Activated B cell treated with CpG ODN at 0.5 μM for 24 hours (primary cell): ENCODE data around the gene KIRREL3. TPM values are rescaled to one million over a fixed set of nuclear protein-coding genes. Genes with fewer than 3 reads are reported as not detected.

Source experiments
- ATAC-seq: fragments of 200-7000 bp; cut with Tn5 transposase; one replicate; pipeline ENCODE4 v1.10.0; 2021; ENCODE audit warnings: low read depth, mild to moderate bottlenecking, moderate library complexity
- CTCF ChIA-PET: fragments of 350-600 bp; sonication (Branson Sonifier 250); formaldehyde crosslinking; loops from one replicate; lab custom pipeline; 2021; ENCODE audit warnings: antibody characterized with exemption; lab: Charles Lee
- POLR2A ChIA-PET: fragments of 350-600 bp; sonication (Branson Sonifier 250); formaldehyde crosslinking; loops from one replicate; lab custom pipeline; 2021; ENCODE audit warnings: antibody characterized with exemption; lab: Charles Lee
- DNase-seq: peaks from one replicate; pipeline ENCODE4 v3.0.0; 2022
- H3K27ac Mint-ChIP-seq: one replicate; pipeline ENCODE4 v1.8.0; 2020; ENCODE audit warnings: mixed read lengths
- H3K27me3 Mint-ChIP-seq: one replicate; pipeline ENCODE4 v1.8.0; 2021; ENCODE audit warnings: mixed read lengths
- H3K36me3 Mint-ChIP-seq: one replicate; pipeline ENCODE4 v1.8.0; 2021; ENCODE audit warnings: low read depth, mixed read lengths
- H3K4me1 Mint-ChIP-seq: one replicate; pipeline ENCODE4 v1.8.0; 2021; ENCODE audit warnings: mixed read lengths
- H3K4me3 Mint-ChIP-seq: one replicate; pipeline ENCODE4 v1.8.0; 2020; ENCODE audit warnings: mild to moderate bottlenecking, mixed read lengths
- H3K9me3 Mint-ChIP-seq: one replicate; pipeline ENCODE4 v1.8.0; 2020; ENCODE audit warnings: mixed read lengths
- intact Hi-C: fragments of 100-400 bp; cut with micrococcal nuclease; formaldehyde crosslinking; loops from one replicate; pipeline ENCODE4 v1.15.1; 2024
- total RNA-seq: library from RNA; stranded (reverse); gene quantifications from 2 replicates; pipeline ENCODE4 v1.2.3, GENCODE V29; 2022
- TF ChIP-seq, protein P1 (sequence below): fragments of 200-600 bp; IDR thresholded peaks from one replicate; pipeline ENCODE4 v1.8.0; 2022; ENCODE audit warnings: antibody characterized with exemption, mild to moderate bottlenecking

The KIRREL3 gene
- total RNA-seq, 1 donor from 2014 or later = not detected

DNA sequence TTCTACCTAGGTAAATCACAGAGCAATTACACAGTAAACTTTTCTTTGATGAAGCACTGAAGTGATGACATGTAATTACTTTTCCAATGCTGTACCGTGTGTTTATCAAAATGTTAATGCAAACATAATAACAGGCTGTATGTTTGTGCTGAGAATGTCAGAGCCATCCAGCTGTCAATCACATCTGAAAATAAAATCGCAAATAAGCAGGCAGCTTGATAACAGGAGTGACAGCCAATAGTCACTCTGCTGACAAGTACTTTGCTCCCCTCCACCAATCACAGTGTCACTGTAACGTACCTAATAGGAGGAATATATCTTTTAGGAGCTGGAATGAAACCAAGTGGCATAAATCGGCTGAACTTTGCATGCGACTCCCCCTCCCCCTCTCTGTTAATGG, 119.7 kb downstream of the KIRREL3 start:
- TF ChIP-seq, protein P1, sequence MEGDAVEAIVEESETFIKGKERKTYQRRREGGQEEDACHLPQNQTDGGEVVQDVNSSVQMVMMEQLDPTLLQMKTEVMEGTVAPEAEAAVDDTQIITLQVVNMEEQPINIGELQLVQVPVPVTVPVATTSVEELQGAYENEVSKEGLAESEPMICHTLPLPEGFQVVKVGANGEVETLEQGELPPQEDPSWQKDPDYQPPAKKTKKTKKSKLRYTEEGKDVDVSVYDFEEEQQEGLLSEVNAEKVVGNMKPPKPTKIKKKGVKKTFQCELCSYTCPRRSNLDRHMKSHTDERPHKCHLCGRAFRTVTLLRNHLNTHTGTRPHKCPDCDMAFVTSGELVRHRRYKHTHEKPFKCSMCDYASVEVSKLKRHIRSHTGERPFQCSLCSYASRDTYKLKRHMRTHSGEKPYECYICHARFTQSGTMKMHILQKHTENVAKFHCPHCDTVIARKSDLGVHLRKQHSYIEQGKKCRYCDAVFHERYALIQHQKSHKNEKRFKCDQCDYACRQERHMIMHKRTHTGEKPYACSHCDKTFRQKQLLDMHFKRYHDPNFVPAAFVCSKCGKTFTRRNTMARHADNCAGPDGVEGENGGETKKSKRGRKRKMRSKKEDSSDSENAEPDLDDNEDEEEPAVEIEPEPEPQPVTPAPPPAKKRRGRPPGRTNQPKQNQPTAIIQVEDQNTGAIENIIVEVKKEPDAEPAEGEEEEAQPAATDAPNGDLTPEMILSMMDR = no peak
- no peaks in the 10 kb centered on the region for H3K36me3 Mint-ChIP-seq
- intact Hi-C loops = no loop called here
- ChIA-PET CTCF (no interaction called here), POLR2A (no interaction called here)
- H3K27ac Mint-ChIP-seq = no peak overlapping the region
- H3K9me3 Mint-ChIP-seq = no peaks in the 10 kb centered on the region
- ATAC-seq = no peak
- no peaks in the 10 kb centered on the region for H3K4me1 Mint-ChIP-seq
- DNase-seq = no peak
- H3K4me3 Mint-ChIP-seq = no peak overlapping the region
- no peaks in the 10 kb centered on the region for H3K27me3 Mint-ChIP-seq

DNA sequence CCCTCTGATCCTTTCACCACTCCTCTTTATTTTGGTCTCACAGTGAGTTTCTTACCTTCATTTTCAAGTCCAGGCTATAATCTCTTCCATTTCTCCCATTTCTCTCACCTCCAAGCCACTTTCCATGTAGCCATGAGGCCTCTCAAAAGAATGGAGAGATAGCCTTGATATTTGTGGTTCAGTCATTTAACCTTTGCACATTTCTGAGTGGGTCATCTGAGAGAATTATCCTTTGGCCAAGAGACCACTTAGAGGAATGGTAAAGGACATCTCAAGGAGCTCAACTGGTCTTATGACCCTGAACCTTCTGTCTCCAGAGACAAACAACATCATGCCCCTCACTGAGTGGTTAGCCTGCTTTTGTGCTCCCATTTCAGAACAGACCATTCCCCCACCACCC, 121.1 kb downstream of the KIRREL3 start:
- Mint-ChIP-seq H3K27me3 (no peaks in the 10 kb centered on the region), H3K9me3 (no peaks in the 10 kb centered on the region), H3K4me1 (no peaks in the 10 kb centered on the region), H3K4me3 (no peak overlapping the region), H3K36me3 (no peaks in the 10 kb centered on the region), H3K27ac (no peak overlapping the region)
- TF ChIP-seq, protein P1 = no peak
- DNase-seq (no peak), ATAC-seq (no peak)
- ChIA-PET CTCF (no interaction called here), POLR2A (no interaction called here)
- intact Hi-C loops = no loop called here

DNA sequence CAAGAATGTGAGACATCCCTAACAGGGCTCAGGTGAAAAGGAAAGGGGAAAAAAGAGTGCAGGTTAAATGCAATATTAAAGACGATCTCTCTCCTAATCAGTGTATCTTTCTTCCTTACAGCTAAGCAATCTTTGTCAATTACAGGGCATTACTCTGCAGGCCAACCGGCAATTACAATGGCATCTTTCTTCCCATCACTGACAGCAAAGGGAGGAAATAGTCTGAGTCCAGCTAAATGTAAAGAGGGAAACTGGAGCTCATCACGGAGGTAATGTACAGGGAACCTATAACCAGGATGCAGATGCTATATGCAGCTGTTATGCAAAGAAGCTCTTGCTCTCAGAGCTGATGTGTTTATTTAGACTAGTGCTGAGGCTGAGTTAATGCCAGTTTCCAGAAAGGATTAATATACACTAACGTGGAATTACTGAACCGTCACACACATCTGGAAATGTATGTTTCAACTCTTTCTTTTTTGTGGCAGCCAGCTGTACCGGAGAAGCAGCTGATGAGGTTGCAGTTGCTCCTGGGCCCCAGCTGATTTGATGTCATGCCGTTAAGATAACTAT, 121.6 kb downstream of the KIRREL3 start:
- intact Hi-C loops = no loop called here
- ChIA-PET CTCF (no interaction called here), POLR2A (no interaction called here)
- no peak overlapping the region for H3K4me3 Mint-ChIP-seq
- H3K9me3 Mint-ChIP-seq = no peaks in the 10 kb centered on the region
- TF ChIP-seq, protein P1 = no peak
- H3K27ac Mint-ChIP-seq = no peak overlapping the region
- H3K4me1 Mint-ChIP-seq = no peaks in the 10 kb centered on the region
- DNase-seq (no peak), ATAC-seq (no peak)
- H3K27me3 Mint-ChIP-seq = no peaks in the 10 kb centered on the region
- H3K36me3 Mint-ChIP-seq = no peaks in the 10 kb centered on the region

DNA sequence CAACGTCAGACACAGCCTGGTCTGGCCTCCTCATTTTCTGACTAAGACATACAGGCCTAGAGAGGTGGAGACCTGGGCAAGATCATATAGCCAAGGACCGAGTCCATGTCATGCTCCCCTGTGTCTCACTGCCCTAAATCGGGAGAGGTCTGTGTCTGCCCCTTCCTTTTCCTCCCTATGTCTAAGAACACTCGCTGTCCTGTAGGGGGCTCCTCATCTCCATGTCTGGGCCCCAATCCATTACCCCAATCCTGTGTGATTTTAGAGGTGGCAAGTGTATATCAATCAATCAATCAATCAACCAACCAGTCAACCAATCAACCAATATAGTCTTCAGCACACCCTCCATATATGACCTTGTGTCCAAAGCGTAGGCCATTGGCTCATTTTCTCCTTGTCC, 125.7 kb downstream of the KIRREL3 start:
- H3K4me3 Mint-ChIP-seq = no peak overlapping the region
- intact Hi-C loops = no loop called here

DNA sequence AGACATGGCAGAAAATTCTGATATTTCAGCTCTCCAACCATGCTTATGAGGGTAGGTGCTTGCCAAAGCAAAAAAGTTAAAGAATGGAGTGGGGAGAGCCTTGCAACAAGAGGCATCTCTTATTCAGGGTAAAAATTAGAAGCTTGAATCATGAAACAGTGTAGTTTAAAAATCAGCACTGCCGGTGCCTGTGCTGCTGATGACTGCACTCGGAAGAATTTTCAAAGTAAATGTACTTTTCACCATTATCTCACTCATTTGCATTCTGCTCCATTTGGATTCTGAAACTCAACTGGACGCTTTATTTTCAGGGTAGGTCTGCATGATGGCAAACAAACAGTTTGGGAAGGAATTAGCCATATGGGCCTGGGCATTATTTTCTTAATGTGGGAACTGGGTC, 126.3 kb downstream of the KIRREL3 start:
- no peaks in the 10 kb centered on the region for H3K4me1 Mint-ChIP-seq
- no peak for ATAC-seq
- no peak overlapping the region for H3K27ac Mint-ChIP-seq
- no peaks in the 10 kb centered on the region for H3K27me3 Mint-ChIP-seq
- H3K36me3 Mint-ChIP-seq = no peaks in the 10 kb centered on the region
- intact Hi-C loops = no loop called here
- TF ChIP-seq, protein P1 = no peak
- CTCF ChIA-PET = no interaction called here
- H3K4me3 Mint-ChIP-seq = no peak overlapping the region
- no peak for DNase-seq
- H3K9me3 Mint-ChIP-seq = no peaks in the 10 kb centered on the region
- POLR2A ChIA-PET = no interaction called here

More for the DNA sequence above, 125.7 kb downstream of the KIRREL3 start:
- DNase-seq (no peak), ATAC-seq (no peak)
- Mint-ChIP-seq H3K4me1 (no peaks in the 10 kb centered on the region), H3K27ac (no peak overlapping the region), H3K9me3 (no peaks in the 10 kb centered on the region), H3K27me3 (no peaks in the 10 kb centered on the region), H3K36me3 (no peaks in the 10 kb centered on the region)
- CTCF ChIA-PET = no interaction called here
- POLR2A ChIA-PET = no interaction called here
- TF ChIP-seq, protein P1 = no peak
